VCaP (cell line): ENCODE results near the gene TMEM50B.
A peak's percentile ranks its signal among the peaks of the same experiment; 100 is the strongest.
"Not testable (repeated sequence)": the region's sequence is repeated elsewhere in the genome, so short reads cannot be mapped to it uniquely, and the experiment has no call there.

Source experiments
- H3K27ac ChIP-seq: fragments of 450-650 bp; 2 replicates; pipeline ENCODE4 v1.5.1; 2017
- TF ChIP-seq, protein P1 (sequence below): fragments of 450-650 bp; conservative IDR thresholded peaks from 2 replicates; pipeline ENCODE4 v1.5.1; 2017; ENCODE audit warnings: mild to moderate bottlenecking, moderate library complexity

TMEM50B gene

GRCh38 chr21:33451634-33452071, 28.1 kb downstream of the TMEM50B start:
- TF ChIP-seq, protein P1, sequence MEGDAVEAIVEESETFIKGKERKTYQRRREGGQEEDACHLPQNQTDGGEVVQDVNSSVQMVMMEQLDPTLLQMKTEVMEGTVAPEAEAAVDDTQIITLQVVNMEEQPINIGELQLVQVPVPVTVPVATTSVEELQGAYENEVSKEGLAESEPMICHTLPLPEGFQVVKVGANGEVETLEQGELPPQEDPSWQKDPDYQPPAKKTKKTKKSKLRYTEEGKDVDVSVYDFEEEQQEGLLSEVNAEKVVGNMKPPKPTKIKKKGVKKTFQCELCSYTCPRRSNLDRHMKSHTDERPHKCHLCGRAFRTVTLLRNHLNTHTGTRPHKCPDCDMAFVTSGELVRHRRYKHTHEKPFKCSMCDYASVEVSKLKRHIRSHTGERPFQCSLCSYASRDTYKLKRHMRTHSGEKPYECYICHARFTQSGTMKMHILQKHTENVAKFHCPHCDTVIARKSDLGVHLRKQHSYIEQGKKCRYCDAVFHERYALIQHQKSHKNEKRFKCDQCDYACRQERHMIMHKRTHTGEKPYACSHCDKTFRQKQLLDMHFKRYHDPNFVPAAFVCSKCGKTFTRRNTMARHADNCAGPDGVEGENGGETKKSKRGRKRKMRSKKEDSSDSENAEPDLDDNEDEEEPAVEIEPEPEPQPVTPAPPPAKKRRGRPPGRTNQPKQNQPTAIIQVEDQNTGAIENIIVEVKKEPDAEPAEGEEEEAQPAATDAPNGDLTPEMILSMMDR, result no peak
- peak overlapping the region; percentile 76 for H3K27ac ChIP-seq

DNA sequence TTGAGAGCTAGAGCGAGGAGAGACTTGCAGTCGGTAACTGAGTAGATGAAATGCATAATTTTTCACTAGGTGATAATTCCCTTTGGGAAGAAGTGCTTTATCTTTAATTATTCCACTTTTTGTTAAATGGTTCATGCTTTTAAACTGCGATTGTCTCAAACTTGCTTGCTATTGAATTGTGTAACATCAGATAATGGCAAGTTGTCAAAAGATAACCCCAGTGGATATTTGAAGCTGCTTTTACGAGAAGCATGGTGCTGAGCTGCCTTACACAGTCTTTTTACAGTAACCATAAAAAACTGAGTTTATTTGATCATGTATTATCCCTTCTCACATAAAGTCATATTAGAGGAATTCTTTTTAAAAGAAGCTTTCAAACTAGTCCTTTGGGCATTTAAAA, 30.2 kb downstream of the TMEM50B start:
- TF ChIP-seq, protein P1, result no peak

DNA sequence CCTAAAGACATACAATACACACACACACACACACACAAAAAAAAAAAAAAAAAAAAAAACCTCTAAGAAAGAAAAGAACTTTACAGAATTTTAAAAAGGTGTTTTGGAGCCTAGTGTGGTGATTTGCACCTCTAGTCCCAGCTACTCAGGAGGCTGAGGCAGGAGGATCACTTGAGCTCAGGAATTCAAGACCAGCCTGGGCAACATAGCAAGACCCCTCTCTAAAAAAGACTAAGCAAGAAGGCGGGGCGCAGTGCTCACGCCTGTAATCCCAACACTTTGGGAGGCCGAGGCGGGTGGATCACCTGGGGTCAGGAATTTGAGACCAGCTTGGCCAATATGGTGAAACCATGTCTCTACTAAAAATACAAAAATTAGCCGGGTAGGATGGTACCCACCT, 33.2 kb downstream of the TMEM50B start:
- H3K27ac ChIP-seq, result not testable (repeated sequence)

More for the DNA sequence above, 30.2 kb downstream of the TMEM50B start:
- peak overlapping the region; percentile 76 for H3K27ac ChIP-seq

GRCh38 chr21:33444499-33444898, 35.3 kb downstream of the TMEM50B start:
- TF ChIP-seq, protein P1, result no peak
- peak overlapping the region; percentile 60 for H3K27ac ChIP-seq

DNA sequence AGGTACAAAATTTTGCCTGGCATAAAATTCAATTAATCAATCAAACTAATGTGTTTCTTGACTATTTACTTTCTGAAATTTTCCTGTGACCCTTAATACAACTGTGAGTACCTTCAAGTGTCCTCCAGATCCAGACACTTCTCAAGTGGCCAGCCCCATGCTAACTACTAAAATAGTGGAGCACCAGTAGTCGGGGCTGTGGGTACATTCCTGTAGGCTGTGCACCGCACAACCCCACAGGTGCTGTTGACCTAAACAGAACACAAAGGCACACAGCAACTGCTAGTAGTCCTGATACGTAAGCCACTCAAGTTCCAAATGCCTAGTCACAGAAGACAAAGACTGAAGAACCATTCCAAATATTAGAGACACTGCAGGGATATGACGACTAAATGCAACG, 36.6 kb downstream of the TMEM50B start:
- TF ChIP-seq, protein P1, result no peak
- peak overlapping the region; percentile 60 for H3K27ac ChIP-seq

GRCh38 chr21:33441489-33442477, 38.0 kb downstream of the TMEM50B start:
- H3K27ac ChIP-seq, result peak overlapping the region; percentile 60
- TF ChIP-seq, protein P1, result no peak

DNA sequence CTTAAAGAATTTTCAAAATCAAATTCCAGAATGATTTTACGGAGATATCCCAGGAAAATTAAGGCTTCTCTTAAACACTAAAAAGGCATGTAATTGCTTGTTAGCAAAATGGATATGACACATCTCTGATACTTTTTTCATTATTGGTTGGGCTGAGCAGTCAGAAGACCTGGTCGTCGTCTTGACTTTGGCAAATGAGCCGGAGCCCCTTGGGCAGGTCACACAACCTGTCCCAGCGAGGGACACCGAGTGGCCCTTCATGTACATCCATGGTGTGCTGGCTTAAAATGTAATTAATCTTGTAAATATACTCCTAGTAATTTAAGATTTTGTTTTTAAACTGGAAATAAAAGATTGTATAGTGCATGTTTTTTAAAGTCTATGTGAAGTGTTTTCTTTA, 42.6 kb downstream of the TMEM50B start:
- no peak overlapping the region for H3K27ac ChIP-seq
- TF ChIP-seq, protein P1, result no peak
